Activated CD4-positive, alpha-beta T cell treated with anti-CD3 and anti-CD28 coated beads for 24 hours (primary cell): Measurements from ENCODE around the gene FXYD5.
"Not testable (repeated sequence)": the region's sequence is repeated elsewhere in the genome, so short reads cannot be mapped to it uniquely, and the experiment has no call there.

Experiments used
- DNase-seq, 2 donors: peaks; one replicate each; pipeline ENCODE4 v3.0.0-alpha.2; 2020; ENCODE audit warnings: low read depth in 2 of 2

FXYD5 gene

GRCh38 chr19:35119578-35120155 is 34.9 kb upstream of the FXYD5 start:
- no peak for DNase-seq

GRCh38 chr19:35120492-35120891 is 34.0 kb upstream of the FXYD5 start:
- DNase-seq: no peak

- no peak for DNase-seq
These were observed 33.6 kb upstream of the FXYD5 start for GRCh38 chr19:35120898-35121297.

- DNase-seq: no peak
These were observed 31.6 kb upstream of the FXYD5 start for GRCh38 chr19:35122687-35123551.

- DNase-seq: no peak
These were observed 31.0 kb upstream of the FXYD5 start for GRCh38 chr19:35123573-35123972.

- peak; percentile 75 to 83 for DNase-seq
These were observed 30.2 kb upstream of the FXYD5 start for GRCh38 chr19:35124098-35125060.

- DNase-seq: no peak
These were observed 29.2 kb upstream of the FXYD5 start for GRCh38 chr19:35125270-35125717.

GRCh38 chr19:35125749-35126623 is 28.5 kb upstream of the FXYD5 start:
- no peak for DNase-seq

GRCh38 chr19:35126624-35126959 is 27.9 kb upstream of the FXYD5 start:
- DNase-seq: no peak

GRCh38 chr19:35127871-35128270 is 26.7 kb upstream of the FXYD5 start:
- DNase-seq: no peak

- no peak for DNase-seq
These were observed 26.0 kb upstream of the FXYD5 start for GRCh38 chr19:35128398-35129057.

- DNase-seq: not testable (repeated sequence)
These were observed 24.7 kb upstream of the FXYD5 start for GRCh38 chr19:35129724-35130274.

- no peak for DNase-seq
These were observed 23.5 kb upstream of the FXYD5 start for GRCh38 chr19:35130761-35131720.

GRCh38 chr19:35132254-35132653 is 22.3 kb upstream of the FXYD5 start:
- no peak for DNase-seq

- DNase-seq: no peak
These were observed 20.7 kb upstream of the FXYD5 start for GRCh38 chr19:35133826-35134225.

- DNase-seq: no peak
These were observed 19.8 kb upstream of the FXYD5 start, which contains the start of gene LGI4 for GRCh38 chr19:35134601-35135242. Gene LGI4 (minus strand): TSS chr19:35135059. CDS start chr19:35134680, 379 bp downstream.

GRCh38 chr19:35135389-35135909 is 19.1 kb upstream of the FXYD5 start:
- DNase-seq: peak; percentile 58 to 65

GRCh38 chr19:35136231-35136630 is 18.3 kb upstream of the FXYD5 start:
- DNase-seq: no peak
